HT1080 (cell line): ENCODE results near the gene TRIM31. TPM values are rescaled to one million over a fixed set of nuclear protein-coding genes. Genes with fewer than 3 reads are reported as not detected.

ENCODE experiments used
- DNase-seq: peaks from one replicate; pipeline ENCODE4 v3.0.0-alpha.2; 2015; ENCODE audit warnings: low read depth
- total RNA-seq: library from RNA; depleted of rRNA; stranded (reverse); fragments of >200 nt; shearing (Covaris generic); gene quantifications from 2 replicates; pipeline ENCODE4 v1.2.3, GENCODE V29; 2014

Gene TRIM31
- total RNA-seq, 1 experiment from 2014 or later = 0.03 TPM

DNA sequence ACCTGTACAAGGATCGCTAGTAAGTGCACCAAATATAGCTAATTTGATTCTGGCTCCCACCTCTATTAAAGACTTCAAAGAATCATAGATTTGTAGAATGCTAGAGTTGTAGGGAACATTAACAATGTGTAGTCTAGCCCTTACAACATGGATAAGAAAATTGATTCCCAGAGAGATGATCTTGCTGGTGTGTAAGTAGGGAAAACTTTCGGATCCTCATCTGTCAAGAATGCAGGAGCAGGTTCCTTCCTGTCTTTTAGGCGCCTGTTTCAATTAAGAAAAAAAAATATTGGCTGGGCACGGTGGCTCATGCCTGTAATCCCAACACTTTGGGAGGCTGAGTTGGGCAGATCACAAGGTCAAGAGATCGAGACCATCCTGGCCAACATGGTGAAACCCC lies 25.0 kb downstream of the TRIM31 start:
- no peak for DNase-seq

DNA sequence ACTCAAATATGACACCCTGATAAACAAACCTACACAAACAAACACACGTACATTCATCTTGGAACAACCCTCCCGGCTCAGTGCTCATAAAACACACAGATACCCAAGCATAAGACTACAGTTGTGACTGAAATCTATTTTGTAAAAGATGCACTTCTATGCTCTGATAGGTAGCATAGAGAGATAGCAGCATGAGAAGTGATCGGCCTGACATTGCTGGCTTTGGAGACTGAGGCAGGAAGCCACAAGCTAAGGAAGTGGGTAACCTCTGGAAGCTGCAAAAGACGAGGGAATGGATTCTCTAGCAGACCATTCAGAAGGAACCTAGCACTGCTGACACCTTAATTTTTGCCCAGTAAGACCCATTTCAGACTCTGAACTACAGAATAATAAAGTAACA lies 35.7 kb downstream of the TRIM31 start:
- DNase-seq = no peak

DNA sequence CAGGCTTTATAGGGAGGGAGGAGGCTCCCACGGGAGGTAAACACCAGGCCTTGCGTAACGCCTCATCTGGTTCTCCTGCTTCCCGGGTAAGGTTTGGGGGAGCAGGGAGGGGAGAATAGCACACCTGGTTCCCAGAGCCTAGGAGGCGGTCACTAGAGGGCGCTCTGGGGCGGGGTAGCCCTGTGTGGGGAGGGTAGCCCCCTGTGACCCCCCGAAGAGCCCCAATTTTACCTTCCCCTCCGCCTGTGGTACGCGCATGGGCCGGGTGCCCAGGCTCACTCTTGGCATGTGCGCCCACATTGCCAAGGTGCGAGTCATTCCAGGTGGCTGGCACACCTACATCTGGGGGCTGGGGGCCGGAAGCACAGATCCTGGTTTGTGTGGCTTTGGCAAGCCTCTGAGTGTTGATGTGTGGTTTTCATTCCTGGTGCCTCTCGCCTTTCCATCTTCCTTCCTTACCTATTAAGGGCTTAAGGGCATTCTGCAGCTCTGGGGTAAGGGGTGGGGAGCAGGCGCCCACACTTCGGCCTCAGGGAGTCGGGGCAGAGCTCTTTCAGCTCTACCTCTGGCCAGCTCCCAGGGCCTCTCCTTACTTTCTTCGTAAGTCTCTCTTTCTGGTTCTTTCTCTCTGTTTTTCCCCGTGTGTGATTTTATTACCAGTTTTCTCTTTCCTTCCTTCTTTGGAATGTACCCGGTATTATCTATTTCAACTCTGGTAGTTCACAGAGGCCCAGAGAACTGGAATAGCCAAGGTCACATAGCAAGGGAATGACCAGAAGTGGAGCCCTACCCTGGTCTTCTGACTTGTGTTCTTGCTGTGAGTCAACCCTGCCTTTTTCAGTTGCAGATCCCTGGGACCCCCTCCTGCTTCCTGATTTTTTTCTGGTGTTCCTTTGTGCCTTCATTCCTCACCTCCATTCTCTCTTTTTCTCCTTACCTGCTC lies 36.8 kb downstream of the TRIM31 start:
- DNase-seq = peak; percentile 40

DNA sequence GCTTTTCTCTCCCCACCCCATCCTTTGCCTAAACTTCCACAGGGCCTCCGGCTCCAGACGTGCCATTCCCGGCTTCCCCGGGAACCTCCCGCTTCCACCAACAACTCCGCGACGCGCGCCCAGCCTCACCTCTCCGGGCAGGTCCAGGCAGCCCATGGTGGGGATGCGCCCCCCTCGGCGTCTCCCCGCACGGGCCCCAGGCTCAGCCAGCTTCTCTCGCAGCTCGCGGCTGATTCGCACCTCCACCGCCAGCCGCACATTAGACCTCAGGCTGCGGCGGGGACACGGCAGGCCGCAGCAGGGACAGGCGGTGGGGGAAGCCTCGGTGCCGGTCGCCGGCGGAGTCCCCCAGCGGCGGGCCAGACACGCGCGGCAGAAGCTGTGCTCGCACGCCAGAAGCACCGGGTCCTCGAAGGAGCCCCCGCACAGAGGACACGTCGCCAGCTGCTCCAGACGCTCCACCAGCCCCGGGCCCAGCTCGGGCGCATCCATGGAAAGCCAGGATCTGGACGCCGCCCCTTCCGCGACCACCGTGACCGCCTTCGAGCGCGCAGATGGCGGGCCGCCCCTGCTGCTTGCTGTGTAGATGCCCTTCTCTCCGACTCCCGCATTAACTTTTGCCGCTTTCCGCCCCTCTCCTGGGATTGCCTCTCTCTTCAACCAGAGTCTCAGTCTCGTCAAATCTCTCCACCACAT lies 37.6 kb downstream of the TRIM31 start, which contains the start of gene RNF39:
RNF39 (minus strand) TSS at position 676 of the 696 bp plus-strand sequence; CDS start at position 492, 184 bp downstream.
- no peak for DNase-seq

DNA sequence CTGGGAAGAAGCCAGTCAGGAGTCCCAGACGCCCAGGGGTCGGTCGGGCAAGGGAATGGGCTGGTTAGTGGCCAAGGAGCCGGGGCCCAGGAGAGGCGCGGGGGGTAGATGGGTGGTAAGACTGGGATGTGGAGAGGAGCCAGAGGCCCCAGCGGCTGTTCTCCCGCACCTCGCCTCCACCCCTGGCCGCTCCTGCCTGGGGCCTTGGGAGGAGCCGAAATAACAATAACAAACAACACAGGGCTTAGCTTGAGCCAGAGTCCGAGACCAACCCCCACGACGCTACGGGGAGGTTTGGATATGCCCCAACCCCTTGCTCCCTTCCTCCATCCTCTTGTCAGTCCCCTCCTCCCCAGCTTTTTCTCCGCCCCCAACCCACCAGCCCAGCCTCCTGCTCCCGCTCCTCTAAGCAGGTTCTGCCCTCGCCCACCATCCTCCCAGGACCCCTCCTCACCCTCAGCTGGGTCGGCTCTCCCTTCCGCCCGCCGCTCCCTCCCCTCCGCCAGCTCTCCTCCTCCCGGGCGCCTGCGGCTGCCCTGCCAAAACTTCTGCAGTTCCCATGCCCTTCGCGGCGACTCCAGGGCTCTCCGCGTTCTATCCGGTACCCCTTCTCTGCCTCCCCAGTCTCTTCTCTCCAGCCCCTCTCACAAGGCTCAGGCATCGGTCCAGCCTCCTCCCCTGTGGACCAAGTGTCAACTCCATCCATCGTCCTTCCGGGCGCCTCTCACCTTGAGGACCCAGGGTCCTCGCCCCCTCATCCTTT lies 38.4 kb downstream of the TRIM31 start:
- DNase-seq = no peak

GRCh38 chr6:30073489-30074235 lies 39.2 kb downstream of the TRIM31 start:
- DNase-seq = no peak

- no peak for DNase-seq
These were observed 41.0 kb downstream of the TRIM31 start for GRCh38 chr6:30071858-30072257.

DNA sequence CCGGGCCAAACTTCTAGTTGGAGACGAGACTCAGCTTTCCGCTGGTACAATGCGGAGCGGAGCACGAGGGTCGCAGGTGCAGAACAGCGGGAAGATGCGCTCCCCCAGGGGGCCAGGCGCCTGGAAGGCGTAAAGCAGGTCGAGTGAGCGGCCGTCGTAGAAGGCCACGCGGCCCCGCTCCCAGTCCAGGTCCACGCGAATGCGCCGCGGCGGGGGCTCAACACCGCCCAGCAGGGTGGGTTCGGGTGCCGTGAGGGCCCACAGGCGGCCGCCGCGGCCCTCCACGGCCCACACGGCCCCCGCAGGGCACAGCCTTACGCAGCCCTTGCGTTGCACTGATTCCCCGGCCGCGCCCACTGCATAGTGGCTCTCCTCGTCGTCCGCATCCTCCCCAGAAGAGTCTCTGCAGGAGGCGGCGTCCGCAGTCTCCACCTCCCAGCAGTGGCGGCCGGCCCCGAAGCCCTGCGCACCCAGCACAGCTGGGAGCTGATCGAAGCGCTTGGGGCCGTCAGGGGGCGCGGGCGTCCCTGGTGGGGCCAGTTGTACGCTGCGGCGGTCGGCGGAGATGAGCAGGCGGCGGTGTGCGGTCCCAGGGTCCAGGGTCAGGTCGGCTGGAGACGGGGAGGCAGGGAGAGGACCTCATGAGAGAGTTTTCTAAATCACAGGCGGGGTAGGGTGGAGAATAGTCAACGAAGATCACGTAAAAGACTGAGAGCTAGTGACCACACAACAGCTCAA lies 41.6 kb downstream of the TRIM31 start:
- DNase-seq = no peak

GRCh38 chr6:30067460-30068139 lies 45.3 kb downstream of the TRIM31 start:
- DNase-seq = no peak

- peak; percentile 99 for DNase-seq
These were observed 46.1 kb downstream of the TRIM31 start, which contains the start of gene PPP1R11 for GRCh38 chr6:30066577-30067459. Gene PPP1R11 (plus strand): TSS chr6:30067198. CDS start chr6:30067411, 213 bp downstream.

GRCh38 chr6:30066082-30066481 lies 46.8 kb downstream of the TRIM31 start:
- no peak for DNase-seq

DNA sequence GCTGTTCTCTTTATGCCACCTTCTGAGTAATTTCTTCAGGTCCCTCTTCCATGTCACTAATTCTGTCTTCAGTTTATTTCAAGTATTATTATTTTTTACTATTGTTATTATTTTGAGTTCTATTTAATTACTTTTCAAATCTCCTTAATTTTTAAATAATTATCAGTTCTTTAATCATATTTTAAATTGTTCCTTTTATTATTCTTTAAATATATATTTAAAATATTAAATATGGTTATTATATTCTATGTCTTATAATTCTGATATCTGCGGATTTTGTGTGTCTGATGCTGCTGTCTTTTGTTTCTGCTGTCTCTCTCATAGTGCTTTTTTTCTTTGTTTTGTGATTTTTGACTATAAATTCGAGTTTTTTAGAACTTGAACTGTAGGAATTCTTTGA lies 49.6 kb downstream of the TRIM31 start:
- DNase-seq = no peak

DNA sequence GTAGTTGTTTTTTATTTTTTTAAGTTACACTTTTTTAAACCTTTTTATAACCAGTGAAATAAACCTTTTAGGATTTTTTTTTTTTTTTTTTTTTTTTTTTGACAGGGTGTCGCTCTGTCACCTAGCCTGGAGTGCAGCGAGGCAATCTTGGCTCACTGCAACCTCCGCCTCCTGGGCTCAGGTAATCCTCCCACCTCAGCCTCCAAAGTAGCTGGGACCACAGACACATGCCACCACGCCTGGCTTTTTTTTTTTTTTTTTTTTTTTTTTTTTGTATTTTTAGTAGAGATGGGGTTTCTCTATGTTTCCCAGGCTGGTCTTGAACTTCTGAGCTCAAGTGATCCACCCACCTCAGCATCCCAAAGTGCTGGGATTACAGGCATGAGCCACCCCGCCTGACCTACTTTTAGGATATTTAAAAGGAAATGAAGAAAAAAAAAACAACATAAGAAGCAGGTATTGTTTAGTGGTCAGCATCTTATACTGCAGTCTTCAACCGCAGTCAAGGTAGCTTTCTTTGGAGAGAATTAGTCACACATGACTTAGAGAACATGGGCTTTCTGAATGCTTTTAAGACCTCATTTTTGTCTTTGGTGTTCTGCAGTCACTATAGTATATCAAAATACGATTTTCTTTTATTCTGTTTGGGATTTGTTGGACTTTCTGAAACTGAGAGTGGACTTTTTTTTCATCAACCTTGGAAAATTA lies 50.3 kb downstream of the TRIM31 start:
- peak; percentile 2 for DNase-seq

- DNase-seq = peak; percentile 14
These were observed 50.9 kb downstream of the TRIM31 start for GRCh38 chr6:30061858-30062458.

DNA sequence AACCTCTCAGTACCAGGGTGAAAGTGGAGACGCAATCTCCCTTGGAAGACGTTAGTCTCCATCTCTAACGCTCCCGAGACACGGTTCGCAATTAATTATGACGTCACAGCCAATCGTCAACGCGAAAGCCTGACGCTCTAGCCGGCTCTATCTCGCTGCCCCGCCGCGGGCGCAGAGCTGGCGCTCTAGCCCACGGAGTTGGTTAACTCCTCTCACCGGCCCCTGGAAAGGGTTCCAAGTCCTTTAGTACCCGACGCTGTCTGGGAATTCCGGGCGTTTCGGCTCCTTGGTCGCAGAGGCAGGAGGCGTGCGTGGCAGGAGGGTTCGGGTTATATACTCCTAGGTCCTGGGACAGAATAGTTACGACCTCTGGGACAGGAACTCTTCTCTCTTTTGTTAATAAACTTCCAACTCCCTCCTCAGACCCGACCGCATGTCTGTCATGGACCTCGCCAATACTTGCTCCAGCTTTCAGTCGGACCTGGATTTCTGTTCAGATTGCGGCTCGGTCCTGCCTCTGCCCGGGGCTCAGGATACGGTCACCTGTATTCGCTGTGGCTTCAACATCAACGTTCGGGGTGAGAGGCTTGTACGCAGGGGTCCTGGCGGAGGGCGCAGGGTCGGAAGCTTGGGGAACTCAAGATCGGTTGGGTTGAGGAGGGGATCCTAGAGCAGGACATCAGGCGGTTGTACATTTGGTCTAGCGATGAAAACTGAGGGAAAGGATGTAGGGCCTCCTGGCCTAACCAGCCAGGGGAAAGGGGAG lies 51.6 kb downstream of the TRIM31 start, which contains the start of gene POLR1H:
POLR1H (plus strand) TSS at position 174 of the 766 bp plus-strand sequence; CDS start at position 434, 260 bp downstream.
- DNase-seq = peak; percentile 88

DNA sequence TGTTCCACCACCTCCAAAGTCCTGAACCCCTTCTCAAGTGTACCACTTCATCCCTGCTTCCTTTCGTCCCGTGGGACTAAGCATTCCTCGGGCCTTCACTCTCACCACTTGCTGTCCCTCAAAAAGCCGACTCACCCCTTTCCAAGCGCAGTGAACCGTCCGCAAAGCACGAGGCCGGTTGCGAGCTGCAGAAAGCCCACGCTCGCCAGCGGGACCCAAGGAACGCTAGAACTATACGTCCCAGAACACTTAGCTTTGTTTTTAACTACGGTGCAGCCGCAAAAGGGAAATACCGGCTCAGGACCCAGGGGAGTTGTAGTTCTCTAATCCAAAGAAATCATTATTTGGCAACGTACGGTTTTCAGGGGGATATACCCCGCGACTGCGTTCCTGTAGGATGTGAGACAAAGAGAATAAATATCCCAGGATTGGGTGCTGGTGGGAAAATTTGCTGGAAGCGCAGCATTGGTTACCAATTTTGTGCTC lies 52.2 kb downstream of the TRIM31 start:
- DNase-seq = no peak
